HG03066 (cell line): ENCODE measurements around the gene SPATA31D1.

Experiments
- ATAC-seq: cut with Tn5 transposase; IDR thresholded peaks from one replicate; pipeline ENCODE4 v1.9.1; 2021; ENCODE audit warnings: low read depth; ENCODE audit not compliant: unreplicated experiment

Gene SPATA31D1

GRCh38 chr9:82020331-82020730, 31.8 kb downstream of the SPATA31D1 start:
- no peak for ATAC-seq

DNA sequence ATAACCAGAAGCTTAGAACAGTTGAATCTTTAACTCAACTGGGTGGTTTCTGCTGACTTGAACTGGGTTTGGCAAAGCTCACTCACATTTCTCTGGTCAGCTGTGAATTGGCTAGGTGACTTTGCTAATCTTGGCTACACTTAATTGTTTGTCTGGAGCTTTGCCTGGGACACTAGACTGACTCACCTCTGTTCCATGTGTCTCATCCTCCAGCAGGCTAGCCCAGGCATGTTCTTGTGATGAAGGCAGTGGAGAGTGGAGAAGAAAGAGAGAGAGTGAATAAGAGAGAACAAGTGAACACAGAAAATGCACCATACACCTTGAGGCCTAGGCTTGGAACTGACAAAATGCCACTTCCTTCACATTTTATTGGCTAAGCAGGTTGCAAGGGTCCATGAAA, 32.6 kb downstream of the SPATA31D1 start:
- ATAC-seq = no peak

- ATAC-seq = no peak
Measured at GRCh38 chr9:82022121-82022520, 33.5 kb downstream of the SPATA31D1 start.

GRCh38 chr9:82024908-82025307, 36.3 kb downstream of the SPATA31D1 start:
- ATAC-seq = no peak

- ATAC-seq = no peak
Measured at GRCh38 chr9:82031538-82032280, 43.1 kb downstream of the SPATA31D1 start.

DNA sequence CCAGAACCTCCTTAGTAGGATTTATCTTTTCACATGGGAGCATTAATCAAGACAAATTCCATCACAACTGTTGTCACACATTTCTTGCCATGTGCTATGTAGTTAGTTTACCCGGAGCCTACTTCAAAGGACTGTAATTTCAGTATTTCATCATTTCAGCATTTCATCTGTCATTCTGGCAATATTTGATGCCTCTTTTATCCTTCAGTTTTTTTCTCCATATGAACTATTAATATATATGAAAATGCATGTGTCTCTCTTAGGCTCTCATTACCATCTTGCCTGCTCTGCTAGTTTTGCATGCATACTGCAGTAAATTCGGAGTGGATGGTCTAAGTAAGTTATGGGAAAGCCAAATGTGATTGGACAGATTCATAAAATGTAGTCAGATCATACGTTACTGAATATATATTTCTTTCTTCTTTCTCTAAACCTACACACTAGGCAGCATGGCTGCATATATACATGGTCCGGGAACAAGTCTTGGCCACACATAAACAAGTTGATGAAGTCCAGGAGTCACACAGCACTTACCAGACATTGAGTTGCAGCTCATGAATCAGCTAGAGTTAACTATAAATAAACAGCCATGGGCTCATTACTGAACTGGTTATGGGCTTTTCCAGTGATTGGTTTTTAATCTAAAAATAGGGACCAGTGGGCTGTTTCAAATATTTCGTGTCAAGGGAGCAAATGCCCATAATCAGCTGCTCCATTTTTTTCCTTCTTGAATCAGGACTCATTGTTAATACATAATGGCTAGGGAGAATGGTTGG, 46.6 kb downstream of the SPATA31D1 start:
- ATAC-seq = no peak

- no peak for ATAC-seq
Measured at GRCh38 chr9:82036086-82036485, 47.5 kb downstream of the SPATA31D1 start.

- ATAC-seq = no peak
Measured at GRCh38 chr9:82037126-82037525, 48.6 kb downstream of the SPATA31D1 start.

- ATAC-seq = no peak
Measured at GRCh38 chr9:82038897-82039296, 50.3 kb downstream of the SPATA31D1 start.
